Hypothalamus (tissue), 51 donors: ENCODE measurements around the gene GIMAP7.
"Not testable (repeated sequence)": the region's sequence is repeated elsewhere in the genome, so short reads cannot be mapped to it uniquely, and the experiment has no call there.

Source experiments
- DNase-seq, 51 donors: peaks; one replicate each; lab custom pipeline; 2025; lab: John Stamatoyannopoulos, UW

GIMAP7 gene

GRCh38 chr7:150511048-150511447 lies 3.6 kb upstream of the GIMAP7 start:
- DNase-seq: no peak

GRCh38 chr7:150513758-150514157 lies 914 bp upstream of the GIMAP7 start:
- DNase-seq: no peak

- no peak for DNase-seq
Measured at GRCh38 chr7:150515248-150516147, 826 bp downstream of the GIMAP7 start.

- no peak for DNase-seq
Measured at GRCh38 chr7:150516956-150517745, 2.5 kb downstream of the GIMAP7 start.

GRCh38 chr7:150519310-150519709 lies 4.6 kb downstream of the GIMAP7 start:
- DNase-seq: no peak

GRCh38 chr7:150520145-150520544 lies 5.5 kb downstream of the GIMAP7 start:
- DNase-seq: no peak

- not testable (repeated sequence) for DNase-seq
Measured at GRCh38 chr7:150522931-150523330, 8.3 kb downstream of the GIMAP7 start.

- no peak for DNase-seq
Measured at GRCh38 chr7:150524018-150524417, 9.3 kb downstream of the GIMAP7 start.

GRCh38 chr7:150531704-150532103 lies 17.0 kb downstream of the GIMAP7 start:
- no peak for DNase-seq

GRCh38 chr7:150538259-150538658 lies 23.6 kb downstream of the GIMAP7 start:
- no peak for DNase-seq

- DNase-seq: no peak
Measured at GRCh38 chr7:150553163-150553562, 38.5 kb downstream of the GIMAP7 start.

GRCh38 chr7:150556521-150557138 lies 42.0 kb downstream of the GIMAP7 start:
- DNase-seq: no peak

GRCh38 chr7:150560486-150560885 lies 45.8 kb downstream of the GIMAP7 start:
- no peak for DNase-seq

GRCh38 chr7:150562919-150563318 lies 48.2 kb downstream of the GIMAP7 start:
- no peak for DNase-seq

- no peak for DNase-seq
Measured at GRCh38 chr7:150564006-150564405, 49.3 kb downstream of the GIMAP7 start.

GRCh38 chr7:150564566-150564965 lies 49.9 kb downstream of the GIMAP7 start:
- DNase-seq: no peak

GRCh38 chr7:150565239-150565638 lies 50.6 kb downstream of the GIMAP7 start:
- no peak for DNase-seq

GRCh38 chr7:150566123-150566522 lies 51.5 kb downstream of the GIMAP7 start:
- DNase-seq: no peak

- no peak for DNase-seq
Measured at GRCh38 chr7:150566572-150566971, 51.9 kb downstream of the GIMAP7 start.

- DNase-seq: peak in 2 of 51 donors; percentile 2 to 23
Measured at GRCh38 chr7:150567169-150567568, 52.5 kb downstream of the GIMAP7 start, which contains the start of gene GIMAP4. TSS of gene GIMAP4 (plus strand) at chr7:150567390. CDS start at chr7:150569902, 2,512 bp downstream.

GRCh38 chr7:150567871-150568301 lies 53.2 kb downstream of the GIMAP7 start:
- DNase-seq: no peak
